ENCODE measurements around the gene CCP110.
A peak's percentile ranks its signal among the peaks of the same experiment; 100 is the strongest.

The CCP110 gene

GRCh38 chr16:19523559-19524355, at the start of gene CCP110:
CCP110 (plus strand) TSS chr16:19523942; CDS start chr16:19527882, 3,940 bp downstream.
- no peak for TF ChIP-seq CTCF (IDR thresholded peaks at IDR 0.05; ENCODE audit: low read depth, low read length)
- Histone ChIP-seq H3K27me3 (ENCODE audit: insufficient read depth, low read depth, severe bottlenecking) (no peaks in the 10 kb centered on the region), H3K27ac (peak within 1 kb of the TSS; percentile 83), H3K9me3 (ENCODE audit: severe bottlenecking) (no peaks in the 10 kb centered on the region), H3K4me3 (ENCODE audit: low read depth, low read length) (peak within 1 kb of the TSS; percentile 73), H3K36me3 (peaks cover 22% of the 10 kb centered on the region)
- peak; percentile 96 for DNase-seq

DNA sequence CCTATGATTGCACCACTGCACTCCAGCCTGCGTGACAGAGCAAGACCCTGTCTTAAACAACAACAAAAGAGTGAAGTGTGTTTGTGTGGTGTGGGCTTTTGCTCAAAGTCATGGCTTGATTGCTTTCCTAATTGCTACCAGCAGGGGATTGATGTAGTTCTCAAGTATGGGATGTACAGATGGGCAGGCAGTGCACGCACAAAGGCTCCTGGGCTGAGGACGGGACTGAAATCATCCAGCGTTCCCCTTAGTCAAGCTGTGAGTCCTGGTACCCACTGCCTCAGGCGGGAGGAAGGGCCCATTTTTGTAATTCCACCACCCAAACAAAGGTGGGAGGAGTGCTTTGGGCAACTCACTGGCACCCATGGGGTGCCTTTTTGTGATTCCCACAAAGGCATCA, 49.1 kb upstream of the CCP110 start:
- Histone ChIP-seq H3K27ac (no peak overlapping the region), H3K36me3 (no peaks in the 10 kb centered on the region), H3K9me3 (ENCODE audit: severe bottlenecking) (no peaks in the 10 kb centered on the region), H3K4me3 (ENCODE audit: low read depth, low read length) (no peak overlapping the region), H3K27me3 (ENCODE audit: insufficient read depth, low read depth, severe bottlenecking) (peaks cover 2% of the 10 kb centered on the region)
- TF ChIP-seq CTCF (IDR thresholded peaks at IDR 0.05; ENCODE audit: low read depth, low read length) = no peak
- DNase-seq = no peak

DNA sequence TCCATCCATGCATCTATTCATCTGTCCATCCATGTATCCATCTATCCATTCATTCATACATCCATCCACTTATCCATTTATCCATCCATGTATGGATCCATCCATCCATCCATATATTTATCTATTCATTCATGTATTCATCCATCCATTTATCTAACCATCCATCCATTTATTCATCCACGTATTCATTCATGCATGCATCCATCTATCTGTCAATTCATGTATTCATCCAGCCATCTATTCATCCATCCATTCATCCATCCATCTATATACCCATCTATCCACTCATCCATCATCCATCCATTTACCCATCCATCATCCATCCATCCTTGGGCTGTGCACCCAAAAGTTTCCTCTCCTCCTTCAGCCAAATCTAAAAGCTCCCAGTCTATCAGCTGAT, 45.2 kb upstream of the CCP110 start:
- Histone ChIP-seq H3K27me3 (ENCODE audit: insufficient read depth, low read depth, severe bottlenecking) (no peaks in the 10 kb centered on the region), H3K27ac (no peak overlapping the region), H3K36me3 (no peaks in the 10 kb centered on the region), H3K4me3 (ENCODE audit: low read depth, low read length) (no peak overlapping the region), H3K9me3 (ENCODE audit: severe bottlenecking) (no peaks in the 10 kb centered on the region)
- no peak for TF ChIP-seq CTCF (IDR thresholded peaks at IDR 0.05; ENCODE audit: low read depth, low read length)
- no peak for DNase-seq

GRCh38 chr16:19479302-19479721, 44.4 kb upstream of the CCP110 start:
- Histone ChIP-seq H3K27ac (no peak overlapping the region), H3K4me3 (ENCODE audit: low read depth, low read length) (no peak overlapping the region), H3K27me3 (ENCODE audit: insufficient read depth, low read depth, severe bottlenecking) (no peaks in the 10 kb centered on the region), H3K36me3 (no peaks in the 10 kb centered on the region), H3K9me3 (ENCODE audit: severe bottlenecking) (no peaks in the 10 kb centered on the region)
- no peak for TF ChIP-seq CTCF (IDR thresholded peaks at IDR 0.05; ENCODE audit: low read depth, low read length)
- no peak for DNase-seq

DNA sequence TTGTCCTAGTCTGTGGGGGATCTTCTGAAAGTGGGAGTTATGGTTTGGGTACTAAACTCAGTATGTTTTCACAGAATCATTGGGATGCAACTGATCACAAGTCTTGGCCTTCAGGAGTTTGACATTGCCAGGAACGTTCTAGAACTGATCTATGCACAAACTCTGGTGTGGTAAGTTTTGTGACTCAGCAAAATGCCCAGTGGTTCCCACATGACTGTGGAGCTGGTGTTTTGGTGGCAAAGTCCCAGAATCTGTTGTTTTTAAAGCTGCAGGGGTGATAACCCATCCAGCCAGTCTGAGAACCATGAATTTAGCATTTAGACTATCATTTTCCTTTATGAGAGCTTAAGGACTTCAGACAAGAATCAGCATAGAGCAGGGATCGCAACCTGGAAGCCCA, 42.4 kb upstream of the CCP110 start:
- no peak overlapping the region for H3K27ac ChIP-seq
- no peak for TF ChIP-seq CTCF (IDR thresholded peaks at IDR 0.05; ENCODE audit: low read depth, low read length)
- DNase-seq = no peak
- no peaks in the 10 kb centered on the region for H3K9me3 ChIP-seq (ENCODE audit: severe bottlenecking)
- no peak overlapping the region for H3K4me3 ChIP-seq (ENCODE audit: low read depth, low read length)
- H3K27me3 ChIP-seq (ENCODE audit: insufficient read depth, low read depth, severe bottlenecking) = no peaks in the 10 kb centered on the region
- H3K36me3 ChIP-seq = no peaks in the 10 kb centered on the region

DNA sequence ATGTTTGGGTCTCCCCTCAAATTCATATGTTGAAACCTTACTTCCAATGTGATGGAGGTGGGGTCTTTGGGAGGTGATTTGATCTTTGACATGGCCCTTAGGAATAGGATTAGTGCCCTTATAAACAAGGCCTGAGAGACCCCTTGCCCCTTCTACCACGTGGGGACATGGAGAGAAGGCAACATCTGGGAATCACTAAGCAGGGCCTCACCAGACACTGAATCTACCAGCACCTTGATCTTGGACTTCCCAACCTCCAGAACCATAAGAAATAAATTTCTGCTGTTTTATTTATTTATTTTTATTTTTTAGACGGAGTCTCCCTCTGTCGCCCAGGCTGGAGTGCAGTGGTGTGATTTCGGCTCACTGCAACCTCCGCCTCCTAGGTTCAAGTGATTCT, 42.0 kb upstream of the CCP110 start:
- Histone ChIP-seq H3K27me3 (ENCODE audit: insufficient read depth, low read depth, severe bottlenecking) (no peaks in the 10 kb centered on the region), H3K36me3 (no peaks in the 10 kb centered on the region), H3K9me3 (ENCODE audit: severe bottlenecking) (no peaks in the 10 kb centered on the region), H3K4me3 (ENCODE audit: low read depth, low read length) (no peak overlapping the region), H3K27ac (no peak overlapping the region)
- no peak for DNase-seq
- no peak for TF ChIP-seq CTCF (IDR thresholded peaks at IDR 0.05; ENCODE audit: low read depth, low read length)
